Hepatocyte (in vitro differentiated cells): ENCODE data around the gene UVRAG.

ENCODE experiments used
- EZH2 ChIP-seq: fragments of 200-600 bp; sonication (generic); IDR thresholded peaks from 2 replicates; pipeline ENCODE4 v1.6.1; 2016; ENCODE audit warnings: antibody characterized with exemption, mild to moderate bottlenecking, borderline replicate concordance
- EZH2phosphoT487 ChIP-seq: fragments of 200-600 bp; sonication (generic); IDR thresholded peaks from one replicate; pipeline ENCODE4 v1.6.1; 2018; ENCODE audit warnings: antibody characterized with exemption, mild to moderate bottlenecking, low read depth, moderate library complexity; ENCODE audit not compliant: unreplicated experiment, severe bottlenecking
- TF ChIP-seq, protein P1 (sequence below): fragments of 200-600 bp; sonication (generic); IDR thresholded peaks from 2 replicates; pipeline ENCODE4 v1.5.1; 2016; ENCODE audit warnings: antibody characterized with exemption, mild to moderate bottlenecking; ENCODE audit not compliant: poor library complexity

DNA sequence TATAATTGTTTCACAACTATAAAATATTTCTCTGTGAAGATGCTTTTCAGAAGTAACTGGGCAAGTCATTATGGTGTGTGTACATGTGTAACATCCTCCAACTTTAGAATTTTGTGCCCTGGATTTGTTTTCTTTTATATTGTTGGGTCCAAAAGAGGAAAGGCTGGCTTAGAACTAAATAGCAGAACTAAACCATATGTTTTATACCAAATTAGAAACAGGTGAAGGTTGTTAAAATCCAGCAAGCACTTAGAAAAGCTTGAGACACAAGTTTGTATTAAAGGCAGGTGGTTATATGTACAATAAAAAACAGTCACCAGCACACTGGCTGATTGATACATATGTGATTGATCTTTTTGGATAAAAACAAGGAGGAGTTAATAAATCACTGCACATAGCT is 232.8 kb downstream of the UVRAG start:
- TF ChIP-seq, protein P1, sequence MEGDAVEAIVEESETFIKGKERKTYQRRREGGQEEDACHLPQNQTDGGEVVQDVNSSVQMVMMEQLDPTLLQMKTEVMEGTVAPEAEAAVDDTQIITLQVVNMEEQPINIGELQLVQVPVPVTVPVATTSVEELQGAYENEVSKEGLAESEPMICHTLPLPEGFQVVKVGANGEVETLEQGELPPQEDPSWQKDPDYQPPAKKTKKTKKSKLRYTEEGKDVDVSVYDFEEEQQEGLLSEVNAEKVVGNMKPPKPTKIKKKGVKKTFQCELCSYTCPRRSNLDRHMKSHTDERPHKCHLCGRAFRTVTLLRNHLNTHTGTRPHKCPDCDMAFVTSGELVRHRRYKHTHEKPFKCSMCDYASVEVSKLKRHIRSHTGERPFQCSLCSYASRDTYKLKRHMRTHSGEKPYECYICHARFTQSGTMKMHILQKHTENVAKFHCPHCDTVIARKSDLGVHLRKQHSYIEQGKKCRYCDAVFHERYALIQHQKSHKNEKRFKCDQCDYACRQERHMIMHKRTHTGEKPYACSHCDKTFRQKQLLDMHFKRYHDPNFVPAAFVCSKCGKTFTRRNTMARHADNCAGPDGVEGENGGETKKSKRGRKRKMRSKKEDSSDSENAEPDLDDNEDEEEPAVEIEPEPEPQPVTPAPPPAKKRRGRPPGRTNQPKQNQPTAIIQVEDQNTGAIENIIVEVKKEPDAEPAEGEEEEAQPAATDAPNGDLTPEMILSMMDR: no peak
- TF ChIP-seq EZH2 (no peak), EZH2phosphoT487 (no peak)
